HepG2 (cell line): Measurements from ENCODE around the gene SHE.
A peak's percentile ranks its signal among the peaks of the same experiment; 100 is the strongest.

Experiments
- ERF ChIP-seq: IDR thresholded peaks from 2 replicates; pipeline ENCODE4 v1.6.1; 2018; ENCODE audit warnings: missing biosample characterization, missing genetic modification reagents
- IRF2 ChIP-seq: IDR thresholded peaks from 2 replicates; pipeline ENCODE4 v1.6.1; 2018; ENCODE audit warnings: missing genetic modification reagents, missing compliant biosample characterization
- POLR2AphosphoS5 ChIP-seq: IDR thresholded peaks from 2 replicates; pipeline ENCODE4 v1.6.1; 2012; ENCODE audit warnings: low read depth, low read length
- SKI ChIP-seq: fragments of 450-650 bp; IDR thresholded peaks from one replicate; pipeline ENCODE4 v1.6.1; 2018; ENCODE audit warnings: mild to moderate bottlenecking; ENCODE audit not compliant: partially characterized antibody
- SMC3 ChIP-seq: IDR thresholded peaks from 2 replicates; pipeline ENCODE4 v1.6.1; 2011; ENCODE audit warnings: low read length, improper control_type of control experiment
- TF ChIP-seq, protein P1 (sequence below): sonication (generic); formaldehyde crosslinking; IDR thresholded peaks from 2 replicates; pipeline ENCODE4 v1.4.0; 2020; ENCODE audit warnings: missing genetic modification reagents, mild to moderate bottlenecking, borderline replicate concordance
- TF ChIP-seq, protein P2 (sequence below): sonication (generic); formaldehyde crosslinking; IDR thresholded peaks from 2 replicates; pipeline ENCODE4 v1.8.0; 2022; ENCODE audit warnings: mild to moderate bottlenecking, missing genetic modification reagents, borderline replicate concordance

DNA sequence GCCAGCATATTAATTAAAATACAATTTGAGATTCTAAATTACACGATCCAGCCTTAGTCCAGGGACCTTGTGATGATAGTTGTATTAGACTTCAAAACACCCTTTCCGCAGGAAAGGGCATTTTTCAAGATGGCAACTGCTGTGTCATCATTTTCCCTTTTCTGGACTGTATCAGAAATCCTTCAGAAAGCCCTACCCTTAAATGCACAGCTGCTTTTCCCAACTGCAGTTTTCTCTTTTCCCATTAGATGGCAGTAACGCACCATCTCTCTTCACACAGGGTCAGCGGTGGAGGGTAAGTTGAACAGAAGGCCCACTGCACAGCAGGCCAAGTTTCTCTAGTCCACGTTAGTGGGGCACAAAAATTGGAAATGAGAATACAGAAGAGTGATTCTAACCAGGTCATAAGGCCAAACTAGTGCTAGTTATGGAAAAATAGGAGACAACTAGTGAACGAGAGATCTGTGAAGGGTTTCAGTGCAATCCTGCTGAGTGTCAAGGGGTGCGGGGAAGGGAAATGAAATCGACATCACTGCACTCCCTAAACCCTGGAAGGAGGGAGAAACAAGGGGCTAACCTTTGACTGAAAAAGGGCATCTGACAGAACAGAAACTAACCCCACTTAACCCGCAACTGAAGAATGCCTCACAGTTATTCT, 22.3 kb downstream of the SHE start:
- TF ChIP-seq POLR2AphosphoS5 (no peak), IRF2 (CRISPR knock-in tag) (no peak), ERF (CRISPR knock-in tag) (no peak), SMC3 (peak; percentile 90), SKI (no peak)
- TF ChIP-seq, protein P1, sequence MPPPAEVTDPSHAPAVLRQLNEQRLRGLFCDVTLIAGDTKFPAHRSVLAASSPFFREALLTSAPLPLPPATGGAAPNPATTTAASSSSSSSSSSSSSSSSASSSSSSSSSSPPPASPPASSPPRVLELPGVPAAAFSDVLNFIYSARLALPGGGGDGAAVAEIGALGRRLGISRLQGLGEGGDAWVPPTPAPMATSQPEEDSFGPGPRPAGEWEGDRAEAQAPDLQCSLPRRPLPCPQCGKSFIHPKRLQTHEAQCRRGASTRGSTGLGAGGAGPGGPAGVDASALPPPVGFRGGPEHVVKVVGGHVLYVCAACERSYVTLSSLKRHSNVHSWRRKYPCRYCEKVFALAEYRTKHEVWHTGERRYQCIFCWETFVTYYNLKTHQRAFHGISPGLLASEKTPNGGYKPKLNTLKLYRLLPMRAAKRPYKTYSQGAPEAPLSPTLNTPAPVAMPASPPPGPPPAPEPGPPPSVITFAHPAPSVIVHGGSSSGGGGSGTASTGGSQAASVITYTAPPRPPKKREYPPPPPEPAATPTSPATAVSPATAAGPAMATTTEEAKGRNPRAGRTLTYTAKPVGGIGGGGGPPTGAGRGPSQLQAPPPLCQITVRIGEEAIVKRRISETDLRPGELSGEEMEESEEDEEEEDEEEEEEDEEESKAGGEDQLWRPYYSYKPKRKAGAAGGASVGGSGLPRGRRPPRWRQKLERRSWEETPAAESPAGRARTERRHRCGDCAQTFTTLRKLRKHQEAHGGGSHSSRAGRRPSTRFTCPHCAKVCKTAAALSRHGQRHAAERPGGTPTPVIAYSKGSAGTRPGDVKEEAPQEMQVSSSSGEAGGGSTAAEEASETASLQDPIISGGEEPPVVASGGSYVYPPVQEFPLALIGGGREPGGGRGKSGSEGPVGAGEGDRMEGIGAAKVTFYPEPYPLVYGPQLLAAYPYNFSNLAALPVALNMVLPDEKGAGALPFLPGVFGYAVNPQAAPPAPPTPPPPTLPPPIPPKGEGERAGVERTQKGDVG (CRISPR knock-in tag), result no peak
- TF ChIP-seq, protein P2, sequence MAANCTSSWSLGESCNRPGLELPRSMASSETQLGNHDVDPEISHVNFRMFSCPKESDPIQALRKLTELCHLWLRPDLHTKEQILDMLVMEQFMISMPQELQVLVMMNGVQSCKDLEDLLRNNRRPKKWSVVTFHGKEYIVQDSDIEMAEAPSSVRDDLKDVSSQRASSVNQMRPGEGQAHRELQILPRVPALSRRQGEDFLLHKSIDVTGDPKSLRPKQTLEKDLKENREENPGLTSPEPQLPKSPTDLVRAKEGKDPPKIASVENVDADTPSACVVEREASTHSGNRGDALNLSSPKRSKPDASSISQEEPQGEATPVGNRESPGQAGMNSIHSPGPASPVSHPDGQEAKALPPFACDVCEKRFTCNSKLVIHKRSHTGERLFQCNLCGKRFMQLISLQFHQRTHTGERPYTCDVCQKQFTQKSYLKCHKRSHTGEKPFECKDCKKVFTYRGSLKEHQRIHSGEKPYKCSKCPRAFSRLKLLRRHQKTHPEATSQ (CRISPR knock-in tag), result no peak
